Measurements from ENCODE around the gene AK5.
A peak's percentile ranks its signal among the peaks of the same experiment; 100 is the strongest.

Gene AK5

GRCh38 chr1:77468257-77468948 lies 186.6 kb downstream of the AK5 start:
- Histone ChIP-seq H3K27ac (no peak overlapping the region), H3K4me1 (ENCODE audit: control insufficient read depth in 1 of 2, insufficient read depth in 1 of 2, low read depth in 1 of 2, low read length in 1 of 2) (peaks cover 4 to 8% of the 10 kb centered on the region in 2 experiments), H3K36me3 (no peaks in the 10 kb centered on the region), H3K9me3 (no peaks in the 10 kb centered on the region), H3K4me3 (ENCODE audit: low read depth in 1 of 2, low read length in 1 of 2) (no peak overlapping the region), H3K27me3 (no peaks in the 10 kb centered on the region)
- no peak for TF ChIP-seq CTCF (IDR thresholded peaks at IDR 0.05)

- H3K36me3 ChIP-seq = no peaks in the 10 kb centered on the region
- no peak for TF ChIP-seq CTCF (IDR thresholded peaks at IDR 0.05)
- no peak overlapping the region for H3K27ac ChIP-seq
- peaks cover 4 to 8% of the 10 kb centered on the region in 2 experiments for H3K4me1 ChIP-seq (ENCODE audit: control insufficient read depth in 1 of 2, insufficient read depth in 1 of 2, low read depth in 1 of 2, low read length in 1 of 2)
- no peak overlapping the region for H3K4me3 ChIP-seq (ENCODE audit: low read depth in 1 of 2, low read length in 1 of 2)
- H3K9me3 ChIP-seq = no peaks in the 10 kb centered on the region
- no peaks in the 10 kb centered on the region for H3K27me3 ChIP-seq
These were observed 187.3 kb downstream of the AK5 start for GRCh38 chr1:77468949-77469710.

- Histone ChIP-seq H3K27ac (no peak overlapping the region), H3K4me3 (ENCODE audit: low read depth in 1 of 2, low read length in 1 of 2) (no peak overlapping the region), H3K4me1 (ENCODE audit: control insufficient read depth in 1 of 2, insufficient read depth in 1 of 2, low read depth in 1 of 2, low read length in 1 of 2) (peaks cover 10 to 18% of the 10 kb centered on the region in 2 experiments), H3K9me3 (no peaks in the 10 kb centered on the region), H3K36me3 (no peaks in the 10 kb centered on the region), H3K27me3 (no peaks in the 10 kb centered on the region)
- no peak for TF ChIP-seq CTCF (IDR thresholded peaks at IDR 0.05)
These were observed 189.9 kb downstream of the AK5 start for GRCh38 chr1:77471691-77472090.

- no peak overlapping the region for H3K4me3 ChIP-seq (ENCODE audit: low read depth in 1 of 2, low read length in 1 of 2)
- peaks cover 14 to 24% of the 10 kb centered on the region in 2 experiments for H3K4me1 ChIP-seq (ENCODE audit: control insufficient read depth in 1 of 2, insufficient read depth in 1 of 2, low read depth in 1 of 2, low read length in 1 of 2)
- TF ChIP-seq CTCF (IDR thresholded peaks at IDR 0.05) = no peak
- no peaks in the 10 kb centered on the region for H3K27me3 ChIP-seq
- no peaks in the 10 kb centered on the region for H3K9me3 ChIP-seq
- no peak overlapping the region for H3K27ac ChIP-seq
- H3K36me3 ChIP-seq = no peaks in the 10 kb centered on the region
These were observed 191.9 kb downstream of the AK5 start for GRCh38 chr1:77473690-77474089.

GRCh38 chr1:77475641-77476040 lies 193.8 kb downstream of the AK5 start:
- no peaks in the 10 kb centered on the region for H3K36me3 ChIP-seq
- peak overlapping the region; percentile 39 for H3K27ac ChIP-seq
- H3K4me1 ChIP-seq (ENCODE audit: control insufficient read depth in 1 of 2, insufficient read depth in 1 of 2, low read depth in 1 of 2, low read length in 1 of 2) = peaks cover 10 to 16% of the 10 kb centered on the region in 2 experiments
- no peak overlapping the region for H3K4me3 ChIP-seq (ENCODE audit: low read depth in 1 of 2, low read length in 1 of 2)
- no peaks in the 10 kb centered on the region for H3K27me3 ChIP-seq
- H3K9me3 ChIP-seq = no peaks in the 10 kb centered on the region
- no peak for TF ChIP-seq CTCF (IDR thresholded peaks at IDR 0.05)
